GM12878 (cell line): ENCODE measurements around the gene MAN2B2. TPM values are rescaled to one million over a fixed set of nuclear protein-coding genes. Genes with fewer than 3 reads are reported as not detected.

ENCODE experiments used
- ATAC-seq: fragments of 200-7000 bp; cut with Tn5 transposase; 3 replicates; pipeline ENCODE4 v1.9.1; 2020; ENCODE audit warnings: mild to moderate bottlenecking, moderate library complexity
- BruUV-seq: library from RNA; stranded (reverse); fragments of 400-500 nt; replicated peaks from 2 replicates; lab custom pipeline; 2021; lab: Mats Ljungman, UMichigan
- CTCF ChIA-PET: fragments of 300-600 bp; sonication (Branson Sonifier 250); formaldehyde crosslinking; extraction: SDS; loops from one replicate; lab custom pipeline; 2021; ENCODE audit warnings: inconsistent platforms; lab: Yijun Ruan, JAX
- POLR2A ChIA-PET: fragments of 350-600 bp; formaldehyde crosslinking; extraction: SDS; loops from one replicate; lab custom pipeline; 2021; ENCODE audit warnings: inconsistent platforms; lab: Charles Lee
- RAD21 ChIA-PET: fragments of 300-600 bp; sonication (Branson Sonifier 250); formaldehyde crosslinking; loops from one replicate; lab custom pipeline; 2023; ENCODE audit warnings: antibody characterized with exemption; ENCODE audit not compliant: unreplicated experiment; lab: Charles Lee
- SMC1A ChIA-PET: fragments of 300-600 bp; sonication (Branson Sonifier 250); formaldehyde crosslinking; loops from one replicate; lab custom pipeline; 2023; ENCODE audit not compliant: unreplicated experiment, uncharacterized antibody; lab: Charles Lee
- DNase-seq: peaks from one replicate; pipeline ENCODE4 v3.0.0-alpha.2; 2011; ENCODE audit warnings: low read depth, low spot score
- FAIRE-seq: peaks from 3 replicates; lab custom pipeline; 2011; peaks lifted over from hg19 to GRCh38; lab: Jason Lieb, UNC
- H2AFZ ChIP-seq: 2 replicates; pipeline ENCODE4 v1.6.0; 2011; ENCODE audit warnings: low read depth, low read length, control low read depth; ENCODE audit not compliant: control insufficient read depth
- H3K27ac ChIP-seq: 2 replicates; pipeline ENCODE4 v1.5.1; 2011; ENCODE audit warnings: control low read depth; ENCODE audit not compliant: control insufficient read depth, insufficient read depth
- H3K27me3 ChIP-seq, 2 experiments: replicated peaks in 1 of 2; 2 replicates each; pipeline versions ENCODE4 v1.6.0 to v1.6.1; 2011; ENCODE audit warnings: low read length in 1 of 2; ENCODE audit not compliant: control insufficient read depth in 2 of 2, insufficient read depth in 2 of 2
- H3K36me3 ChIP-seq, 2 experiments: 2 replicates each; pipeline ENCODE4 v1.5.1; 2011; ENCODE audit warnings: low read length in 1 of 2; ENCODE audit not compliant: control insufficient read depth in 2 of 2, insufficient read depth in 2 of 2
- H3K4me1 ChIP-seq: 2 replicates; pipeline ENCODE4 v1.6.1; 2011; ENCODE audit warnings: mild to moderate bottlenecking, low read length, moderate library complexity, mixed read lengths; ENCODE audit not compliant: control insufficient read depth, insufficient read depth
- H3K4me2 ChIP-seq: 2 replicates; pipeline ENCODE4 v1.6.0; 2011; ENCODE audit warnings: control low read depth; ENCODE audit not compliant: control insufficient read depth, insufficient read depth
- H3K4me3 ChIP-seq: fragments of 200-600 bp; sonication (generic); 2 replicates; pipeline ENCODE4 v1.5.1; 2016
- H3K79me2 ChIP-seq: 2 replicates; pipeline ENCODE4 v1.6.0; 2011; ENCODE audit warnings: low read length; ENCODE audit not compliant: control insufficient read depth, insufficient read depth
- H3K9ac ChIP-seq: 2 replicates; pipeline ENCODE4 v1.8.0; 2011; ENCODE audit warnings: low read length, control low read depth, mixed read lengths; ENCODE audit not compliant: control insufficient read depth, insufficient read depth
- H3K9me3 ChIP-seq: replicated peaks from 3 replicates; pipeline ENCODE4 v1.5.1; 2011; ENCODE audit warnings: mild to moderate bottlenecking, low read length; ENCODE audit not compliant: control insufficient read depth, insufficient read depth
- H4K20me1 ChIP-seq: 2 replicates; pipeline ENCODE4 v1.6.0; 2011; ENCODE audit not compliant: control insufficient read depth, insufficient read depth
- GATAD2B ChIP-seq: fragments of 450-650 bp; conservative IDR thresholded peaks from 2 replicates; pipeline ENCODE4 v1.6.1; 2017; ENCODE audit warnings: low read depth, mild to moderate bottlenecking, moderate library complexity
- IKZF1 ChIP-seq: fragments of 450-650 bp; conservative IDR thresholded peaks from 2 replicates; pipeline ENCODE4 v1.6.1; 2017; ENCODE audit warnings: antibody characterized with exemption, mild to moderate bottlenecking
- IKZF2 ChIP-seq, 2 experiments: fragments of 450-650 bp; IDR thresholded peaks; 2 replicates each; pipeline ENCODE4 v1.6.1; 2017; ENCODE audit warnings: mild to moderate bottlenecking in 2 of 2, moderate library complexity in 2 of 2
- KDM1A ChIP-seq: fragments of 200-600 bp; sonication (generic); IDR thresholded peaks from 2 replicates; pipeline ENCODE4 v1.6.1; 2016; ENCODE audit warnings: borderline replicate concordance
- MTA3 ChIP-seq: IDR thresholded peaks from 2 replicates; pipeline ENCODE4 v1.6.1; 2012; ENCODE audit warnings: low read length, inconsistent platforms, borderline replicate concordance
- RAD51 ChIP-seq: fragments of 450-650 bp; IDR thresholded peaks from 2 replicates; pipeline ENCODE4 v1.6.1; 2016; ENCODE audit warnings: moderate library complexity, mild to moderate bottlenecking, inconsistent platforms
- RELA ChIP-seq: fragments of 450-650 bp; IDR thresholded peaks from 2 replicates; pipeline ENCODE4 v1.8.0; 2014; ENCODE audit warnings: borderline replicate concordance; ENCODE audit not compliant: partially characterized antibody
- RFX5 ChIP-seq: IDR thresholded peaks from 2 replicates; pipeline ENCODE4 v1.6.1; 2011; ENCODE audit warnings: low read depth, low read length, improper control_type of control experiment
- STAT3 ChIP-seq: IDR thresholded peaks from 2 replicates; pipeline ENCODE4 v1.6.1; 2011; ENCODE audit warnings: low read depth, low read length, improper control_type of control experiment
- WGBS: methylation state at CpG from one replicate; pipeline ENCODE4 v1.1.6; 2016; ENCODE audit warnings: low lambda C conversion rate; ENCODE audit not compliant: insufficient replicate concordance, insufficient coverage; ENCODE audit errors: missing lambda C conversion rate; 5-methylcytosine and 5-hydroxymethylcytosine counted together
- in situ Hi-C: fragments of 300-500 bp; cut with MboI; formaldehyde crosslinking; loops from 9 replicates; pipeline ENCODE4 v1.14.3; 2018; ENCODE audit warnings: mixed read lengths
- intact Hi-C: fragments of 100-400 bp; cut with micrococcal nuclease; formaldehyde crosslinking; loops from one replicate; pipeline ENCODE4 v1.14.2; 2022; ENCODE audit not compliant: unreplicated experiment
- polyA plus RNA-seq, 11 experiments: library from polyadenylated mRNA; depleted of rRNA in 4 of 11; unstranded in 6 of 11; stranded (reverse) in 5 of 11; fragments of >200 nt; fragmentation: Nextera tagmentation in 4 of 11; fragmentation: Illumina TruSeq in 1 of 11; extraction: Ambion mirVana in 4 of 11; extraction: Trizol in 1 of 11; gene quantifications; 1 replicate in 1 of 11; 2 replicates in 10 of 11; pipeline versions ENCODE4 v1.2.1 to v1.2.3, GENCODE V29; 2011 to 2016; ENCODE audit warnings: inconsistent platforms in 2 of 11, missing spikeins in 2 of 11, low read depth in 1 of 11
- total RNA-seq, 4 experiments: library from RNA; depleted of rRNA in 3 of 4; stranded (reverse); fragments of >200 nt in 3 of 4; fragmentation: Illumina TruSeq in 1 of 4; extraction: Trizol in 1 of 4; gene quantifications; 2 replicates each; pipeline versions ENCODE4 v1.2.1 to v1.2.3, GENCODE V29; 2013 to 2021

The MAN2B2 gene
- total and polyA plus RNA-seq, 10 of the 15 experiments (the other 5 are each of a cell fraction or from before 2014, with no cell fraction given), result 0.47 to 14.5 (median 7.0) TPM

GRCh38 chr4:6591781-6592180, 16.8 kb downstream of the MAN2B2 start:
- no peaks in the 10 kb centered on the region for H4K20me1 ChIP-seq
- SMC1A ChIA-PET, result no interaction called here
- POLR2A ChIA-PET, result no interaction called here
- H3K4me1 ChIP-seq, result no peaks in the 10 kb centered on the region
- TF ChIP-seq KDM1A (no peak), RELA (no peak), STAT3 (no peak), MTA3 (no peak), IKZF2 (IDR thresholded peaks at IDR 0.05) (no peak), RAD51 (no peak), IKZF1 (no peak), RFX5 (no peak), GATAD2B (no peak)
- no peak overlapping the region for H3K9ac ChIP-seq
- H3K79me2 ChIP-seq, result no peaks in the 10 kb centered on the region
- in situ Hi-C loops, result no loop called here
- H3K27me3 ChIP-seq, result no peaks in the 10 kb centered on the region
- no peaks in the 10 kb centered on the region for H3K9me3 ChIP-seq
- RAD21 ChIA-PET, result no interaction called here
- no TSS peak for BruUV-seq
- FAIRE-seq (no peak), ATAC-seq (no peak), DNase-seq (no peak)
- no peak overlapping the region for H3K27ac ChIP-seq
- no peaks in the 10 kb centered on the region; a peak in 3 of 4 replicates for H3K36me3 ChIP-seq
- no peak overlapping the region for H3K4me2 ChIP-seq
- no peak overlapping the region for H3K4me3 ChIP-seq
- WGBS, result 80% methylated on average over 9 of the region's 9 CpGs
- intact Hi-C loops, result no loop called here
- no peak overlapping the region for H2AFZ ChIP-seq
- CTCF ChIA-PET, result no interaction called here
